Measurements from ENCODE around the gene GPRC5A.

GPRC5A gene

DNA sequence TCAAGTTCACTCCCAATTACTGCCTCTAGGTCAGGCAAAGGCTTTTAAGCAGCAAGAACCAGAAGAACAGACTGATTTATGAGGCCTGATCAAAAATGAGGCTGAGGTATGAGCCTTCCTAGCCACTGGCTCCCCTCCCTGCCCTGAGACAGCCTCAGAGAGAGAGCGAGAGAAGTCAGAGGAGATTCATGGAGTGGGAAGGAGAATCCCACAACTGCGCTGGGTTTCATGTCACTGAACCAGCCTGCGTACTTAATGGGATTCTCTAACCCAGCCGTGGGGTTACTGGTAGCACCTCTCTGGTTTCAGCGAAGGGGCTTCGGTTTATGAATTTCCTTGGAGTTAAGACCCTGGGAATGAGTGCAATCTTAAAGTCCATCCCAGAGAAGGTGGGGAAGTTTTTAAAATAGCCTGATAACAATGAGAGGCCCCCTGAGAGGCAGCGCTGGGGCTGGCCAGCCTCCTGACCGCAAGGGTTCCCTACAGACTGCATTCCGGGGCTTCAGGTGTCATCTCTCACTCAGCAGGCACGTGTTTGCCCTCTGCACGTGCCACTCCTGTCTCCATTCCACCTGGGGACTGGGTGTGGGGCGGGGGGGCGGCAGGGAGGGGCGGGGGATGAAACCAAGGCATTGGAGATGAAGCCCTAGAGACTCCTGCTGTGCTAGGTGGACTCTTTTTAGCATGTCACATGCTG, 6.1 kb upstream of the GPRC5A start:
- DNase-seq (ENCODE audit: low read depth in 3 of 3) = no peak

- no peak for DNase-seq (ENCODE audit: low read depth in 3 of 3)
Observed at GRCh38 chr12:12887471-12887870, 3.9 kb upstream of the GPRC5A start.

DNA sequence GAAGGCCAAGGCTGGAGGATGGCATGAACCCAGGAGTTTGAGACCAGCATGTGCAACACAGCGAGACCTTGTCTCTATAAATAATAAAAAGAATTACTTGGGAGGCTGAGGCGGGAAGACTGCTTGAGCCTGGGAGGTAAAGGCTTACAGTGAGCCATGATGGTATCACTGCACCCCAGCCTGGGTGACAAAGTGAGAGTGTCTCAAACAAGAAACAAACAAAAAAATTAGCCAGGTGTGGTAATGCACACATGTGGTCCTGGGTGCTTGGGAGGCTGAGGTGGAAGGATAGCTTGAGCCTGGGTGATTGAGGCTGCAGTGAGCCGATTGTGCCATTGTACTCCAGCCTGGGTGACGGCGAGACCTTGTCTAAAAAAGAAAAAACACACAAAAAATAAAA, 1.7 kb upstream of the GPRC5A start:
- DNase-seq (ENCODE audit: low read depth in 3 of 3) = no peak

- peak in 1 of 3 experiments; percentile 16 for DNase-seq (ENCODE audit: low read depth in 3 of 3)
Observed at GRCh38 chr12:12890543-12891079, 751 bp upstream of the GPRC5A start.

GRCh38 chr12:12891881-12892355, 556 bp downstream of the GPRC5A start:
- DNase-seq (ENCODE audit: low read depth in 3 of 3) = no peak

DNA sequence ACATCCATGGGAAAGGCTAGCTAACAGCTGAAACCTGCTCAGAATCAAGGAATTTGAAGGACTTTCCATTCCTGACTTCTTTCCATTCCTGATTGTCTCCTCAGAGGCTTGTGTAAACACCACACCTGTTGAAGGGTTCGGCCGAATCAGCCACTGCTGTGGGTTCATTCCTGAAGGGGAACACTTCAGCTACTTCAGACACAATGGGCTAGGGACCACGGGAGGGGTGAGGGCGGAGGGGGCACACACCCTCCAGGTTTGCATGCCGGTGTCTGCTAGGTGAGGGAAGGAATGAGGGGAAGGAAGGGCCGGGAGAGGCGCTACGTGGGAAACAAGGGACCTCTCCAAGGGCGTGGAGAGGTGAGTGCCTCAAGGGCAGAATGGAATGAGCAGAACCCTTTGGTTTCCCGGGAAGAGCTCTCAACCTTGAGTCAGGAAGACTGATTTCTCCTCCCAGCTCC, 1.3 kb downstream of the GPRC5A start:
- no peak for DNase-seq (ENCODE audit: low read depth in 3 of 3)

DNA sequence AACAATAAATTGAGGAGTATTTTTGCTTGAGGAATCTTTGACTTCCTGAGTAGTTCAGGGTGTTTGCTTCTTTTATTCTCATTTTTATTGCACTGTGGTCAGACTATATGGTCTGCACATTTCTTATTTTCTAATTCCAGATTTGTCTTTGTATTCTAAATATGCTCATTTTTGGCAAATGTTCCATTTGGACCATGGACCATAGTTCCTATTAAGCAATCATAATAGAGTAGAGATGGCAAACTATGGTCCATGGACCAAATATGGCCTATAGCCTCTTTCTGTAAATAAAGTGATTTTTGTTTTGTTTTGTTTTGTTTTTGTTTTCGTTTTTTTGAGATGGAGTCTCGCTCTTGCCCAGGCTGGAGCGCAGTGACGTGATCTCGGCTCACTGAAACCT, 2.1 kb downstream of the GPRC5A start:
- no peak for DNase-seq (ENCODE audit: low read depth in 3 of 3)

GRCh38 chr12:12896260-12896659, 4.9 kb downstream of the GPRC5A start:
- DNase-seq (ENCODE audit: low read depth in 3 of 3) = no peak

GRCh38 chr12:12897302-12897701, 5.9 kb downstream of the GPRC5A start:
- DNase-seq (ENCODE audit: low read depth in 3 of 3) = no peak

GRCh38 chr12:12898136-12898717, 6.9 kb downstream of the GPRC5A start:
- no peak for DNase-seq (ENCODE audit: low read depth in 3 of 3)

DNA sequence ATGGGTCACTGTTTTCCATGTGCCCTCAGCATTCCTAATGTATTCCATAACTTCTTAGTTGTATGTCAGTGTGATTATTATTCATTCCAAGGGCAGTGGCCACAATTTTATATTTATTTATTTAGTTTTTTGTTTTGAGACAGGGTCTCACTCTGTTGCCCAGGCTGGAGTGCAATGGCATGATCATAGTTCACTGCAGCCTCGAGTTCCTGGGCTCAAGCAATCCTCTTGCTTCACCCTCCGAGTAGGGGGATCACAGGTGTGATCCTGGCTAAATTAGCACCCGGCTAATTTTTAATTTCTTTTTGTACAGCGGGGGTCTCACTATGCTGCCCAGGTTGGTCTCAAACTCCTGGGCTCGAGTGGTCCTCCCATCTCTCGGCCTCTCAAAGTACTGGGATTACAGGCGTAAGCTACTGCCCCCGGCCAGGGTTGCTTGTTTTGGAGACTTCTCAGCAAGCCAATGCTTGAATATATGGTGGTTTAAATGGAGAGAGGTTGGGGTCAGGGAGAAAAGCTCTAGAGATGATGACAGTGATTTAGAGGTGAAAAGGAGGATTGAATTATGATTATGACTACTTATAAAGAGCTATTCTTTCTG, 7.6 kb downstream of the GPRC5A start:
- no peak for DNase-seq (ENCODE audit: low read depth in 3 of 3)

DNA sequence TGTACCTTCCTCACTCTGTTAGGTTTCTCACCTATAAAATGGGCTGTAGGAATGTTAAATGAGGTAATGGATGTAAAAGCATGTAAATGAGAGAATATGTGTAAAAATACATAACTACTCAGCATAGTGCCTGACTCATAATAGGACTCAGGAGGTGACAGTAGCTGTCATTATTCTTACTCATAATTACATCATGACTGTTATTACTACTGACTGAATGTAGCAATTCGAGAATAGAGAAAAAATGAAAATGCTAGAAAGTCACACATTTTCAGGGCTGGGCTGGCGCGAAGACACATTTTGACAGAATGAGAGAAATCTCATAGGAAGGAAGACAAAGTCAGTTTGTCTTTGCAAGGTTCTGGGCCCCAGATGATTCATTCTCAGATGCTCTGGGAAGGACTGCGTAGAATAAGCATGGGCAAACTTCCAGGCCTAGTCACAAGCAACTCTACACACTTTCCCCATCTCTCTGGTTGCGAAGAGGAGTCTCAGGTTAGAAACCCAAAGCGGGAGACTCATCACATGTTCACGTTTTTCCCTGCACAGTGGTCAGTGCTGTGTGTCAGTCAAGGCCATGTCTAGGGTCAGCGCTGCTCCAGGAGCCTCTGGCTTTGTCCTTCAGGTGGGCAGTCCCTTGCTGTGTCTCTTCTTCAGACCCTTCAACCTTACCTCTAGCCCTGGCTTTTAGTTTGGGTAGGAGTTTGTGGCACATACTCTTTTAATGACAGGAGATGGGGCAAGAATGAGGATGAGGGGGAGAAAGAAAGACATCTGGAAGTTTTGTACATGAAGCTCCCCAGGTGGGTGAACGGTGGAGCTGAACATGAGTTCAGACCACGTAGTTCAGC, 8.4 kb downstream of the GPRC5A start:
- peak; percentile 30 to 59 (median 35) for DNase-seq (ENCODE audit: low read depth in 3 of 3)

DNA sequence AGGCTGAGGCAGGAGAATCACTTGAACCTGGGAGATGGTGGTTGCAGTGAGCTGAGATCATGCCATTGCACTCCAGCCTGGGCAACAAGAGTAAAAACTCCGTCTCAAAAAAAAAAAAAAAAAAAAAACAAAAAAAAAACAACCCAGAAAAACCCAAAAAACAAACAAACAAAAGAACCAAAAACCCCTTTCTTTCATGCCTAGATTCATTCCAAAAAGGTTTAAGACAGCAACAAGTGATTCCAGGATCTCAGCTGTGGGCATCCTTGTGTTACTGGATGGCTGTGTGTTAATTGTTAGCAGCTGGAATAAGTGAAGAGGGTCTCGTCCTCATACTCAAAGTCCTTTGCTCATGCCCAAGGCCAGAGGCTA, 9.4 kb downstream of the GPRC5A start:
- no peak for DNase-seq (ENCODE audit: low read depth in 3 of 3)

DNA sequence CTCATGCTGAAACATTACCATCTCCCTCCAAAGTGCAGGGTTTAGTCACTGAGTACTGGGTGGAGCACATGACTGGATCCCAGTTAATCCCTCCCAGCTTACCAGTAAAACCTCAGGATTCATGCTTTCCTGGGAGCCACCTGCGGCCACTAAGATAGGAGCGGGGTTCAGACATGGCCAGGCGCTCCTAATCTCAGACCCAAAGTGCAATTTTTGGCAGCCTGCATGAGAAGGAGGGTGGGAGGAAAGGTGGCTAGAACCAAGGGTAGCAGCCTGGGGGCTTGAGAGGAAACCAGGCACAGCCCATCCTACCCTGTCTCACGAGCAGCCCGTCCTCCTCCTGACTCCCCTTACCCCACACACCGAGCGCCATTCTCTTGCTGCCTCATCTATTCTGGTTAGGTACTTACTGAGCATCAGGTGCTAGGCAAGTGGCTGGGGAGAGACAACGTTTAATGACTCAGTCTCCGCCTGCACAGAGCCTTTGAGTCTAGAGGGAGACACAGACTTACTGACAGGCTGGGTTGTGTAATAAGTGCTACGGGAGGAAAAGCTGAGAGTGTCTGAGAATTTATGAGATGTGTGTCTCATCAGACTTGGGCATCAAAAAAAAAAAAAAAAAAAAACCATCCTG, 9.9 kb downstream of the GPRC5A start:
- DNase-seq (ENCODE audit: low read depth in 3 of 3) = no peak

DNA sequence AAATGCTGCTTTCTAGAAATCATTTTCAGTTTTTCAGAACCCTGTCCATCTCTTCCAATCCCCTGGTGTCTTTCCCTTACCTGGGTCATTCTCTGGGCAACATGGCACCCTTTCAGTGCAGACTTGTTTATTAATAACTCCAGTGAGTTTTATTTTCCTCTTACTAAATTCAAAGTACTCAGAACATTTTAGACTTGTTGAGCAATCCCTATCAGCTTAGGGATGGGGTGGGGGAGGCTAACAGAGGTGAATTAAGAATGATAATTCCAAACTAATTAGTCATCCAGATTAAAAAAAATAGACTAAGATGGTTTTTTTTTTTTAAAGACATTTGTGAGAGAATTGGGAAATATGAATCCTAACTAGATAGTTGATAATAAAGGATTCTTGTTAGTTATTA, 10.7 kb downstream of the GPRC5A start:
- DNase-seq (ENCODE audit: low read depth in 3 of 3) = no peak

GRCh38 chr12:12903642-12904609, 12.6 kb downstream of the GPRC5A start:
- no peak for DNase-seq (ENCODE audit: low read depth in 3 of 3)

DNA sequence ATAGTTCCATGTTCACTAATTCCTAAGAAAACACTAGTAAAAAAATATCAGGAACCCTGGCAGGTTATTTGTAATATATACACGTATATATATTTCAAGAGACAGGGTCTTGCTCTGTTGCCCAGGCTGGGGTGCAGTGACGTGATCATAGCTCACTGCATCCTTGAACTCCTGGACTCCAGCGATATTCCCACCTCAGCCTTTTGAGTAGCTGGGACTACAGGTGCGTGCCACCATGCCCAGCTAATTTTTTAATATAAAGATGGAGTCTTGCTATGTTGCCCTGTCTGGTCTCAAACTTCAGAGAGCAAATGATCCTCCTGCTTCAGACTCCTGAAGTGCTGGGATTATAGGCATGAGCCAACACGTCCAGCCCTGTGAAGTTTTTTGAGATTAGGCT, 16.2 kb downstream of the GPRC5A start:
- no peak for DNase-seq (ENCODE audit: low read depth in 3 of 3)

DNA sequence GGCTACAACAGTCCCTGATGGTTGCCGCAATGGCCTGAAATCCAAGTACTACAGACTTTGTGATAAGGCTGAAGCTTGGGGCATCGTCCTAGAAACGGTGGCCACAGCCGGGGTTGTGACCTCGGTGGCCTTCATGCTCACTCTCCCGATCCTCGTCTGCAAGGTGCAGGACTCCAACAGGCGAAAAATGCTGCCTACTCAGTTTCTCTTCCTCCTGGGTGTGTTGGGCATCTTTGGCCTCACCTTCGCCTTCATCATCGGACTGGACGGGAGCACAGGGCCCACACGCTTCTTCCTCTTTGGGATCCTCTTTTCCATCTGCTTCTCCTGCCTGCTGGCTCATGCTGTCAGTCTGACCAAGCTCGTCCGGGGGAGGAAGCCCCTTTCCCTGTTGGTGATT, 16.9 kb downstream of the GPRC5A start:
- DNase-seq (ENCODE audit: low read depth in 3 of 3) = no peak

GRCh38 chr12:12908711-12909110, 17.3 kb downstream of the GPRC5A start:
- DNase-seq (ENCODE audit: low read depth in 3 of 3) = no peak

Data from stimulated activated CD4-positive, alpha-beta T cell treated with anti-CD3 and anti-CD28 coated beads, TNF-alpha, amount 100 ng/mL, for 24 hours (primary cell).